Measurements from ENCODE around the gene SLC34A3.

DNA sequence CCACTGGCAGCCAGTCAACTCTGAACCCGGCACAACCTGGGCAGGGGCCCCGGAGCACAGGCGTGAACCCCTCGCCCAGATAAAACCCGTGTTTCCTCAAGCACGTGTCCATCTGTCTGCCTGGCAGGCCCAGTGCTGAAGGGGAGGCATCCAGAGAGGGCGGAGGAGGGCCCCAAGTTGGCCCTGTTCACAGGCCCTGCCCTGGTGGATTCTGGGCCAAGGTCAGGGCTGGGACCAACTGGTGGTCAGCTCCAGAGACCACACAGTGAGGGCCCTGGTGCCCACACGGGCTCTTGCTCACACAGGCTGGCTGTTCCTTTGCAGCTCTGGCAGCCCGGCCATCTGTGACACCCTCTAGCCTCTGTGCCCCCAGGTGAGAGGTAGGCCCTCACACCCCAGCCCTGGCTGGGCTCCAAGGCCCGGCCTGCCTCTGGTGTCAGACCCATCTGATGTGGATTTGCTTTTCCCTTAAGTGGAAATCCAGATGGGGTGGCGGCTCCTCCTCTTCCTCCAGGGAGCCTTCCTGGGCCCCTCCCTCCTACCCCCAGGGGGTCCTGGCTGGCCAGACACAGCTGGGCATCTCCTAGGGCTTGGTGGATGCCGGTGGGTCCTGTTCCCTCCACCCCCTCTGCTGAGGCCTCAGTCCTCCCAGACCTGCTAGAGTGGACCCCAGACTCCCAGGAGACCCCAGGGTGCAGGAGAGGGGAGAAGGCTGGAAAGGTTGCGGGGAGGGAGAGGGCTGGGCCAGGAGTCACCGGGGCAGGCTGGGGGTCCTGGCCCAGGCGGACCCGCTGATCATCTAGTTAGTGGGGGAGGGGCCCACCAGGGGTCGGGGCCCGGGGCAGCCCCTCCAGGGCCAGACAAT is 19.9 kb downstream of the SLC34A3 start:
- no peak for TF ChIP-seq CTCF (IDR thresholded peaks at IDR 0.05)
- TF ChIP-seq POLR2A (IDR thresholded peaks at IDR 0.05) = no peak

Data from esophagus squamous epithelium (tissue), 4 donors.